GM21576 (cell line): Measurements from ENCODE around the gene JUN.

Experiments used
- ATAC-seq: cut with Tn5 transposase; IDR thresholded peaks from one replicate; pipeline ENCODE4 v1.9.1; 2021; ENCODE audit warnings: mild to moderate bottlenecking, moderate library complexity; ENCODE audit not compliant: unreplicated experiment

The JUN gene

DNA sequence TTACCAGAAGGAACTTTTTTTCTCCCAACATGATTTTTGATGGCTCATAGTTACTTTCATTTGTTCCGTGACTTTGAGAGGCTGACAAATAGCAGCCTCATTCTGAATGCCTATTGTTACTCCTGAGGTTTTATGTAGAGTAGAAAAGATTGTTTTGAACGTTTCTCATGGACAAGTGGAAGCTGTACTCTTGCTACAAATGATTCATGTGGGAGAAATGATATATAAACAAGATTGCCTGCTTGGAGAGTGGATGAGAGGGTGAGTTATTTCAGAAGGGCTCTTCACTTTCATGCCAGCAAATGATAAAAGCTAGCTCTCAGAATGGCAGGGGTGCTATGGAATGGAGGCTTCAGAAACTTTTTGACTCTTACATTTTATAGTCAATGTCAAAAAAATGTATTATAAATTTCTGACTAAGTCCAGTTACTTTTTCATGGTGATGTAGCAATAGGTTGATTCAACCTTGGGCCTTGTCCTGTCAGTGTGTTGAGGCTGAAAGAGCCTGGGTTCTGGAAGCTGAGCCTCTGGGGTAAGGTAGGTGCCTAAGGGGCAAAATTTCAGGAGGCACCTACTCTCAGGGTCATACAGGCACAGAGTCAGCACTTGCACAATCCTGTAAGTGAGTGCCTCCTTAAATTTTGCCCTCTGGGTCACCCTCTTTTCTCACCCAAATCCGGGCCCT is 19.4 kb downstream of the JUN start:
- no peak for ATAC-seq

DNA sequence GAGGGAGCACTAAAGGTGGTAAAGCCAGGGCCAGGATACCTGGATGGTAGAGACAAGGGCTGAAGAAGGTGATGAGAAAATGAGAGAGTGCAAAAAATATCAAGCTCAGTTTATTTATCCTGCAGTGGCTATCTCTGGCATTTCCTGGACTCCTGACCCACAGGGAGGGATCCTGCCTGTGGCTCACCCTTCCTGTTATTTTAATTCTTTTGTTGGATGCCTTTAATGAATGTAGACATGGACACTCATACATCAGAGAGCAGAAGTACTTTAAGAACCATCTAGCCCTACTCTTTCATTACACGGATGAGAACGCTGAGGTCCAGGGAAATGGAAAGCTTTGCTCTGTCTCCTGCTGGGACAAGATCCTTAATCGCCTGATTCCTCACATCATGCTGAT is 20.6 kb downstream of the JUN start:
- ATAC-seq: no peak

DNA sequence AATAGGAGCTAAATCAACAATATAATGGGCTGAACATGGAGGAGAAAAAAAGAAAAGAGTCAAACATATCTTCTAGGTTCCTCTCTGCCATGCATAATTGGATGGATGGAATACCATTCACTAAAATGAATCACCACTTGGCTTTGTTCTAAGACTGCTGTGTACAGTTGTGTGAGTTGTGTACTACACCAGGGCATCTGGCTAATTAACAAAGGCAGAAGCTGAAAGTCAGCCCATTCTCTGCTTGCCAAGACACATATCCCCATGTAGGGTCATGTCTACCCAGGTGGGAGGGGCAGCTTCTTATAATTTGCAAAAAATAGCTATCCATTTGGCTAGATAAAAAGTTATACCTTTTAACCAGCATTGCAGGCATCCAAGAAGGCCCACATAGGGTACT is 21.0 kb downstream of the JUN start:
- ATAC-seq: no peak

DNA sequence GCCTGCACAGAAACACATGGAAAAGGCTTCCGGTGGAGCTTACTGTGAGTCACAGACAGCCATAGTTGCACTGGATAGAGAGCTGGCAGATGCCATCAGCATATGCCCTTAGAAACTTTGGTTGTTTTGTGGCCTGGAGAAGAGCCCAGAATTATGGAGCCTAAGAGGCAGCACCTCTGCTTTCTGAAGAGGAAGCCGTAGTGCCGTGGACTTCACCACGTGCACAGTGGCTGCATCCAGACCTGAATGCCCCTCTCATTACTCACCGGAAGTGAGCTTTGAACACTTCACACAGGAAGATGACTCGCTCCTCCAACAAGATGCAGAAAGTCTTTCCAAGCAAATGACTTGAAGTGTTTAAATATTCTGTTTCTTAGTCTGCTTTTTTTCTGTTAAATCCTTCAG is 28.4 kb downstream of the JUN start:
- peak; percentile 66 for ATAC-seq

DNA sequence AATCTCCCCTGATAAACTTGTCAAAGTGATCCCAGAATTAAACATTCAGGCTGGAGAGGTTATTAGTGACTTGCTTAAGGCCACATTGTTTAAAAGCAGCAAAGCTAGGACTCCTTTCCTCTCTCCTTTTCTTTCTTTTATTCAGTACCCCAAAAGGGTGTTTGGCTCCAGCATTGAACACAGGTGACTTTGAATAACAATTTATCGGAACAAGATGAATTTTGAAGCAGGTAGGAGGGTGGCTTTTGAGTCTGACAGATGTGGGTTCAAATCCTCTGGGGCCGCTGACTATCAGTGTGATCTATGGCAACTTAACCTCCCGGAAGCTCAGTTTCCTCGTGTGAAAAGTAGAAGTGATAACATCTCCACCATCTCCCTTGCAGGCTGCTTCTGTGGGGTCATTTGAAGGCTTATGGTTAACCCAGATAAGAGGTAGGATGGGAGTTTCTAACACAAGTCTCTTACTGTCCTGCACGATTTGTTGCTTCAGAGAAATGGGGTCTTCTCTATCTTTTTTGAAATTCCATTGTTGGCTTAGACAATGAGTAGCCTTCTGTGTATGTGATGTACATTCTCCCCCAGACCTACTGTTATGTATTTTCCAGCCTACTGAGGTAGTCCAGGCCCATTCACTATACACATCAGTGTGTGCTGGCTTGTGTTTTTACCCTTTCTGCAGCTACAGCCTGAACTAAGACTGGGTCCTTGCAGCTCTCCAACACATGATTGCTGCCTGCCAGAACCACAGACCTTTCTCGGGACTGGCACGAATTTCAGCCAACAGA is 29.0 kb downstream of the JUN start:
- peak; percentile 14 for ATAC-seq

DNA sequence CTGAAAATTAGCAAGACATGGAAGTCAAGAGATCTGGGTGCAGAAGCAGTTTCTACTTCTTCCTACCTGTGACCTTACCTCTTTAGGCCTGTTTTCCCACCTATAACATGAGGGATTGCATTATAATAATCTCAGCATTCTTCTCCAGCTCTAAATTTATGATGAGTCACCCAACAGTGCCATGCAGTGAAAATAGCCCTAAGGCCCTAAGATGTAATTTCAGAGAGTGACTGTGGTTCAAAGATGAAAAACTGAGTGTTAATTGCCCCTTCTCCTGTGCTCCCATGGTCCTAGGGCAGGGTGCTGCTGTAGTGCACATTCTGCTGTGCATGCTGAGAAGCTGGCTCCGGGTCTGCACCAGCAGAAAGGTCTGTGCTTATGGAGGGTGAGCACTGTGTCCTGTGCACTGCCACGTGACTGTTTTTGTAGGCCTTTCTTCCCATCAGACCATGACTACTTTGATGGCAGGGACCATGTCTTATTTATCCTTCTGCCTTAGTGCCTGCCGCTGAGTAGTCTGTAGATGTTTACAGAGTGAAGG is 29.7 kb downstream of the JUN start:
- no peak for ATAC-seq

DNA sequence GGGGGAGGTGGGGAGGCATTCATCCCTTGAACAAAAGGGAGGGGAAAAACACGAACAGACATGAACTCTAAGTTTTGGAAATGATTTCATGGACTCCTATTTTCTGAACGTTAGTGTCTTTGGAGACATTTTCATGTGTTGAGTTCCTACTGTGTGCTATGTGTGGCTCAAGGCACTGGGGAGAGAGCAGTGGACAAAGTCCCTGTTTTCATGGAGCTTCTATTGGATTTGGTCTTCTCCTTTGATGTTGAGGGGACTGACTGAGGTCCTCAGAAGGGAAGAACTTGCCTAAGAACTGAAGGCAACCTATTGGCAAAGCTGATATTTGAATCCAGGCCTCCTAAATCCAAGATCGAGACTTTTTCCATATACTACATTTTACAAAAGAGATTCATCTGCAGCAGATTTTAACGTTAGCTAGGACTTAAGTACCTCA is 30.4 kb downstream of the JUN start:
- no peak for ATAC-seq

DNA sequence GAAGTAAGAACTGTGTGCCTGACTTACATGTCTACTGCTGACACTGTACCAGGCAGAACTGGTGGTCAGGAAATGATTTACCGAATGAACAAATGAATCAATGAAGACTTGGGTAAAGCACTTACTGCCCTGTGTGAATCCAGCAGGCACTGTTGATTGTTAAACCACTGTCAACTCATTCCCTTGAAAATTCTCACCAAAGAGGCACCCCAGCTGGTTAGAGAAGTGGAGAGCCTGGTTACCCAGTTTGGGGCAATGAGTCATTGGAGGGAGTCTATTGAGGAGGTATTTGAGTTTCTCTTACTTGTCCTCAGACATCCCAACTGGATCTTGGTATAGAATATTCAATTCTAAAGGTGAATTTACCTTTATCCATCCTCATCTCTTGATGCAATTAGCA is 34.2 kb downstream of the JUN start:
- no peak for ATAC-seq

DNA sequence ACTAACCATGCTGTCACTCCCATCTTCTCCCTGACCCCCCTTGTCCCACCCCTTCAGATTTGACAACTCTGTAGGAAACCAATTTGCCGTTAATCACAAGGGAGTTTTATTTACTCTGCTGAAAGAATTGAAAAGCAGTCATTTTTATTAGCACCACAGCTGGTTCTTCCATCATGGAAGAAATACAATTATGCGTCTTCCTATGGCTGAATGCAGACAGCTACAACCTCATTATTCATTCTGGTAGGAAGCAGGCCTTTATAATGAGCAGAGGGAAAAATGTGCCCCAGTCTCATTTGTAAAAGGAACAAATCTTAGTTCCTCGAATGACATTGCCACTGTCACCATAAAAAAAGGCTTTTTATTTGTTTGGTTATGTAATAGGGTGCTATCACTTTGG is 35.2 kb downstream of the JUN start:
- ATAC-seq: no peak

DNA sequence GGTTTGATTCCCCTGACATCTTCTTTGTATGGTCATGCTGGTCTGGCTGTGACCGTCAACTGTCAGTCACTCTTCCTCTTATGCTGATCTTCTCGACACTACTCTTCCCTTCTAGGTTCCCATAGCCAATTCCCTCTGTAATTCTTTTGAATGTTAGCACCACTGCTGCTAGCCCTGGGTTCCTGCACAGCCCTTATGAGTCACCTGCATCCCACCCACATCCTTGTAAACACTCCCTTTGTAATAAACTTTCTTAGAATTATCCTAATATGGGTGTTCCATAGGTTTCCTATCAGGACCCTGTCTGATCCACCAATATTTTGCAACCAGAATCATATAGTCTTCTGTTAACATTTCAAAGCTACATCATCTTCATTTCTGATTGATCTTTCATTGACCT is 37.1 kb downstream of the JUN start:
- ATAC-seq: no peak

DNA sequence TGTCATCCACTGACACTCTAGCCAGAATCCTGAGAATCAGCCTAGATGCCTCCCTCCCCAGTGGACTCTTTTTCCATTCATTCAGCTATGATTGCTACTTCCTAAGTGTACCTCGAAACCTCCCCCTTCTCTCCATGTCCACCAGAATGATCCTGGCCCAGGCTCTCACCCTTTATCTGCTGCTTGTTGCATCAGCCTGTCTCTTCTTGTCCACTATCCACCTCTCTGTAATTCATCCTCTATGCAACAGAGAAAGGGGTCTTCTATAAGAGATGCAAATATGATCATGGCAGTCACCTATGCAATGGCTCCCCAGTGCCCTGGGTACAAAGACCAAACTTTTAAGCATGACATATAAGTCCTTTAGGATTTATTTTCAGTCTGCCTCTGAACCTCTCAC is 37.7 kb downstream of the JUN start:
- no peak for ATAC-seq

DNA sequence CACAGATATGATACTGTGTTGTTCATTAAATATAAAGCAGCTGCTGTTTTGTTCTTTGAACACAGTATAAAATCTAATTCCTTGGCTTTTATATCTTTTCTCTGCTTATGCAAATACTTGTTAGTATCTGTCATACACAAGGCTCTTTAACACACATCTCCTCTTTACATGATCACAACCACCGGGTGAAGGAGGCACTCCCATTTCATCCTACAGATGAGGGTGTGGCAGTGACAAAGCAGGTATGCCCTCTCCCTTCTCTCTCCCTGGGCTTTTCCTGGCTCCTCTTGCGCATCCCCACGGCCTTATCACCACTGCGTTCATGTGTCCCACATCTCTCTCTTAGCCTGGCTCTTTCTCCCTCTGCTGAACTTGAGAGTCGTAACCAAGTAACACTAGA is 38.2 kb downstream of the JUN start:
- ATAC-seq: no peak

DNA sequence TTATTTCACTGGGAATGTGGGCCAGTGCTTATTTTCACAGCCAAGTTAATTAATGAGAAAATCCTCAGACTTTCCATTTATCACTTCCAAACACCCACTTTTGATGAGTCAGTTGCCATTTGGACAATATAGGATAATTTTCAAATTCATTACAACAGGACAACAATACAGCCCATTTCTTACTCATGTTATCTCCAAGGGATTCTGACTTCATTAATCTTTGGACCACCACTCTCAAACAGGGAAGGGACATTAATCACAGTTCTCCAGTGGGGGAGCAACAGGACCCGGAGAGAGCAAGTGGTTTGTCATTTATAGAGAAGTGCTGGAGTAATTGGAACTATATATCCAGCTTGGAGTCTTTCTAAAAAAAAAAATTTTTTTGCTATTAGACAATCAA is 38.7 kb downstream of the JUN start:
- ATAC-seq: no peak

DNA sequence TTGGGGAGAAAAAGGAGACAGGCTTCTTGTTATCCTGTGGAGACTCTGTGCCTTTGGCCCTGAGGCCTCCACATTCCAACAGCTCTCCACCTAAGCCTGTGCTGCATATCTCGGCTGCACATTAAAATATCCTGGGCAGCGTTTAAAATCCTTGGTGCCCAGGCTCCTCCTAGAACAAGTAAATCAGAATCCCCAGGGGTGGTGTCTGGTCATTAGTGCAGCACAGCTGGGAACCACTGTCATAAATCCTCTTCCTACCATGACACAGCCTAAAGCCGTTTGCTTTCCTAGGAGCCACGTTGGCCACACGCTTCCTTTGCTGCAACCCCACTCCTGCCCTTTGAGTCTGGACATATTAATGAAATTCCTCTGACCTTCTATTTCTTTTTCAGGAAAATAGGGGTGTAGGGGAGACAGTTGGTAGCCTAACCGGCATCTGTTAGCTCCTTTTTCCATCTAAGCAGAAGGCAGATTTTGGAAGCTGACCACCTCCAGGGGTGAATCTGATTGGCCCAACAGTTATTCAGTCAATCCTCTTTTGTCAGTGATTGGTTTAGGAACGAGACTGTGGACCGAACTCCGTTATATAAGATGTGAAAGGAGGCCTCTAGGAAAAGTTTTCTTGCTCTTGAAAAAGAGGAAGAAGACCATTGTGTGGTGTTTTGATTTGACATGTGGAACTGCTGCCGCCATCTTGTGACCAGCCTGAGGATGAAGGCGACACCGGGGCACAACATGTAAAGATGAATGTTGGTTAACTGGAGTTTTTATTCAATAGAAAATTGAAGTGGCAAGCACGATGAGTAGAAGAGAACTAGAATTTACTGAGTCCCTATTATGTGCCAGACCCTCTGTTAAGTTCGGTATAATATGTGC is 41.9 kb downstream of the JUN start:
- ATAC-seq: no peak

DNA sequence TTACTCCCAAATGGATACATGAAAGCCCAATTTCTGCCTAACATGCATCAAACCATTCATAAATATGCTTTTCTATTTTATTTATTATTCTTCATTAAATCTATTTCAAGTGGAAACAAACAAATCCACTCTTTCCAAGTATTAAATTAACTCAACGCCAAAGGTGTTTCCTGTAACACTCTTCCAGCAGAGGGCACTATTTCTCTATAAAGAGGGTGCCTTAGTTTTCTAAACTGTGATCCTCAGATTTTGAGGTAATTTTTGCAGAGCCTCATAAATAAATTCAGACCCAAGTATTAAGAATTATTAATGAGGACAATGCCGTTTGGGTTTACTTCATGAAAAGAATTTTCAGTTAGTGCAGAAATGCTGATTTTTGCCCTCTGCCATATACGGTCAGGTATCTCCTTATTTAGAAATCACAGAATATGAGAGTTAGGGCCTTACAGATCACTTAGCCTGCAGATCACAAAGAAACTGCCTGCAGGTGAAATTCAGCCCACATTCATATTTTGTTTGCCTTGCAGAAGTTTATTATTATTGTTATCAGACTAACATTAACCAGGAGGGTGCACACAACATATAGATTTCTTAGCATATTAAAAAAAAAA is 43.9 kb downstream of the JUN start:
- ATAC-seq: no peak

DNA sequence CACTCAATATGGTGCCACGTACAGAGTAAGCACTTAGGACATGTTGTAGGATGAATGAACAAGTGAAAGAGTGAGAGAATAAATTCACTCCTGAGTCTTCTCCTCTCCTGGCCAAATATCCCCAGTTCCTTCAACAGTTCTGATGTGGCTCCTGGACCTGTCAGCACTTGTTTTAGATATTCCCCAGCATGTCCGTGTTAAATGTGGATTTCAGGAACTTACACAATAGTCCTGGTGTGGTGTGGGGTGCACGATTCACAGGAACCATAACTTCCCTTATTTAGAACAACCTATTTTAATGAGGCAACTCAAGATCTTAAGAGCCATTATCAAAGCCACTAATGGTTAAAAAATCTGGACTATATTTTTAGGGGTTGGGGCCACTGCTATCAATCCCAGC is 45.0 kb downstream of the JUN start:
- no peak for ATAC-seq

DNA sequence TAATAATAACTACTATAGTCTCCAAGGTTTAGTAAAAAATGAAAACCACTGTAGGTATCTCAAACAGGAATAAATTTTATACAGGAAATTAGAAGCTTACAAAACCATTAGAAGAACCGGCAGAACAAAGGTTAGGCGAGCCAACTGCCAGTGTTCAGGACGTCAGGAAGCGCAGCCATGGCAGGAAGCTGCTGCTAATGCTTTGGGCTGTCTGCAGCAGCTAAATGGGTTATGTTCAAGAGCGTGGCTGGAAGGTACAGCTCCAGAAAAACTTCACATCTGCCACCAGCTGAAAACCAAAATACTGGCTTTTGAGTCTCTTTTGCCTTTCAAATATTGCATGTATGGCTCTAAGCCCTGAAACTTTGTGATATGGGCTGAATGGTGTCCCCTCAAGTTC is 48.3 kb downstream of the JUN start:
- ATAC-seq: no peak

DNA sequence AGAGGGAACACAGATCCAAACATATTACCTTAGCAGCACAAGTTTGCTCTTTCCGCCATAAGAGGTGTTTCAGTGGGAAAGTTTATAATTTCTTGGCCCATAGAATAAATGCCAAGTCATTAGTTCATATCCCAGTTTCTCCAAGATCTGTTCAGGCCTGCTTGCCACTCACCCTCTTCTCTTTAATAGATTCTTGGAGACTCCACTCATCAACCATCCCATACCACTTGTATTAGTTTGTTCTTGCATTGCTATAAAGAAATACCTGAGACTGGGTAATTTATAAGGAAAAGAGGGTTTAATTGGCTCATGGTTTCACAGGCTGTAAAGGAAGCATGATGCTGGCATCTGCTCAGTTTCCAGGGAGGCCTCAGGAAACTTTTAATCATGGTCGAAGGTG is 49.2 kb downstream of the JUN start:
- no peak for ATAC-seq

DNA sequence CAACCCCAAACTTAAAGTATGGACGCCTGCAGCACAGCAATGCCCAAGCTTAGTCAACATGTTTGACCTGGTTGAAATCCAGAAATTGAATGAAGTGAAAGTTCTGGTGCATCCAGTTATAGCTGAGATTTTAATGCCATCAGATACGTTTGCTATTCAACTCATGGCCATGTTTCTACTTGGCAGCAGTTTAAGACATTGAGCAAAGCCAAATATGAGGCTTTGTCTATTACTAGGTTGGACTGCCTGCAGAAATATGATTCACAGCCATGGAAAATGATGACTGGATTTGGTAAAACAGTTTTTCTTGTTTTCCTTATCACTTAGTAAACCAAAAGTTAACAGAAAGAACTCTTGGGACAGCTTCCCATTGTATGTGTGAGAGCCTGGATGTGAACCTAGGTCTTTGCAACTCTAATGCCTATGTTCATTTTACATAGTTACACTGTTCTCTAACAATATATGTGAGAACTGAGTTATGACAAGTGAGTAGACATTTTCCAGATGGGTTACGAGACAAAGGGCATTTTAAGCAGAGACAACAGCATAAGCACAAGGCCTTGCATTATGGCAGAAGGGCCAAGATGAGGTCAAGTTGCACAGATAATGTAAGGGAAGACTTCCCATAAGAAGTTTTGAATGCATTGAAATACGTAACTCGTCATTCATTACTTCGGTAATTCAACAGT is 51.6 kb downstream of the JUN start:
- no peak for ATAC-seq
